Activated gamma-delta T cell treated with Interleukin-2 at 50 U/mL for 16 hours (primary cell): ENCODE measurements around the gene TRIM45.
"Not testable (repeated sequence)": the region's sequence is repeated elsewhere in the genome, so short reads cannot be mapped to it uniquely, and the experiment has no call there.

ENCODE experiments used
- DNase-seq: peaks from one replicate; pipeline ENCODE4 v3.0.0-alpha.2; 2020

TRIM45 gene

GRCh38 chr1:117121589-117122329 lies at the start of gene TRIM45:
Gene TRIM45, minus strand, starts transcription at chr1:117121749. Its CDS starts 548 bp downstream, at chr1:117121201.
- peak; percentile 76 for DNase-seq

- DNase-seq, result no peak
These were observed 48.5 kb upstream of the TRIM45 start for GRCh38 chr1:117169871-117170596.

GRCh38 chr1:117167402-117167801 lies 45.9 kb upstream of the TRIM45 start:
- DNase-seq, result no peak

- DNase-seq, result no peak
These were observed 44.5 kb upstream of the TRIM45 start for GRCh38 chr1:117166076-117166475.

GRCh38 chr1:117164209-117164608 lies 42.7 kb upstream of the TRIM45 start:
- no peak for DNase-seq

GRCh38 chr1:117162816-117163215 lies 41.3 kb upstream of the TRIM45 start:
- DNase-seq, result no peak

GRCh38 chr1:117161887-117162286 lies 40.3 kb upstream of the TRIM45 start:
- no peak for DNase-seq

- not testable (repeated sequence) for DNase-seq
These were observed 29.8 kb upstream of the TRIM45 start for GRCh38 chr1:117151305-117151704.

- no peak for DNase-seq
These were observed 28.8 kb upstream of the TRIM45 start for GRCh38 chr1:117150316-117150715.

GRCh38 chr1:117147856-117148588 lies 26.5 kb upstream of the TRIM45 start:
- DNase-seq, result no peak

- DNase-seq, result no peak
These were observed 25.8 kb upstream of the TRIM45 start for GRCh38 chr1:117147341-117147831.

- no peak for DNase-seq
These were observed 25.2 kb upstream of the TRIM45 start for GRCh38 chr1:117146575-117147340.

GRCh38 chr1:117146072-117146471 lies 24.5 kb upstream of the TRIM45 start:
- no peak for DNase-seq

- no peak for DNase-seq
These were observed 22.3 kb upstream of the TRIM45 start for GRCh38 chr1:117143871-117144270.

- DNase-seq, result no peak
These were observed 21.6 kb upstream of the TRIM45 start for GRCh38 chr1:117143172-117143571.

GRCh38 chr1:117142200-117142599 lies 20.7 kb upstream of the TRIM45 start:
- no peak for DNase-seq

- DNase-seq, result no peak
These were observed 17.0 kb upstream of the TRIM45 start for GRCh38 chr1:117138561-117138960.

GRCh38 chr1:117138106-117138505 lies 16.6 kb upstream of the TRIM45 start:
- no peak for DNase-seq

GRCh38 chr1:117137281-117137855 lies 15.8 kb upstream of the TRIM45 start:
- DNase-seq, result no peak

GRCh38 chr1:117136749-117137148 lies 15.2 kb upstream of the TRIM45 start:
- DNase-seq, result no peak

GRCh38 chr1:117135329-117135728 lies 13.8 kb upstream of the TRIM45 start:
- no peak for DNase-seq

- no peak for DNase-seq
These were observed 9.0 kb upstream of the TRIM45 start for GRCh38 chr1:117130526-117130925.
